SIG-M5 treated with dmso at 0.1 percent for 504 hours (cell line): Measurements from ENCODE around the gene CPLX3.

Experiments
- DNase-seq: peaks from one replicate; lab custom pipeline; 2025; ENCODE audit not compliant: unreplicated experiment; lab: John Stamatoyannopoulos, UW

CPLX3 gene

GRCh38 chr15:74827614-74828013, 1.2 kb downstream of the CPLX3 start:
- no peak for DNase-seq

- DNase-seq = no peak
Measured at GRCh38 chr15:74828835-74829234, 2.4 kb downstream of the CPLX3 start.

- DNase-seq = no peak
Measured at GRCh38 chr15:74829486-74829885, 3.1 kb downstream of the CPLX3 start.

GRCh38 chr15:74829991-74830390, 3.6 kb downstream of the CPLX3 start:
- DNase-seq = no peak

GRCh38 chr15:74830868-74831267, 4.4 kb downstream of the CPLX3 start:
- DNase-seq = no peak

- no peak for DNase-seq
Measured at GRCh38 chr15:74831813-74832495, 5.5 kb downstream of the CPLX3 start.

GRCh38 chr15:74832826-74833225, 6.4 kb downstream of the CPLX3 start:
- no peak for DNase-seq

GRCh38 chr15:74833376-74834107, 7.1 kb downstream of the CPLX3 start:
- no peak for DNase-seq

- DNase-seq = peak; percentile 48
Measured at GRCh38 chr15:74835312-74835823, 8.9 kb downstream of the CPLX3 start.

GRCh38 chr15:74836846-74837245, 10.4 kb downstream of the CPLX3 start:
- DNase-seq = no peak

- no peak for DNase-seq
Measured at GRCh38 chr15:74837482-74838136, 11.2 kb downstream of the CPLX3 start.

GRCh38 chr15:74838137-74838516, 11.7 kb downstream of the CPLX3 start:
- DNase-seq = no peak

GRCh38 chr15:74838746-74839525, 12.5 kb downstream of the CPLX3 start:
- no peak for DNase-seq

- no peak for DNase-seq
Measured at GRCh38 chr15:74839526-74840395, 13.3 kb downstream of the CPLX3 start.

GRCh38 chr15:74840851-74841775, 14.7 kb downstream of the CPLX3 start:
- no peak for DNase-seq

GRCh38 chr15:74841891-74842373, 15.5 kb downstream of the CPLX3 start:
- DNase-seq = no peak

- DNase-seq = peak; percentile 85
Measured at GRCh38 chr15:74842581-74843444, 16.4 kb downstream of the CPLX3 start, which contains the start of gene ULK3. Gene ULK3, minus strand, starts transcription at chr15:74843156. Its CDS starts 51 bp downstream, at chr15:74843105.

- DNase-seq = no peak
Measured at GRCh38 chr15:74843445-74843828, 17.0 kb downstream of the CPLX3 start.
